Globus pallidus (tissue), 1 donor: ENCODE results near the gene GAMT.

Experiments used
- DNase-seq: peaks from one replicate; pipeline ENCODE4 v3.0.0-alpha.2; 2015; ENCODE audit warnings: low spot score

The GAMT gene

DNA sequence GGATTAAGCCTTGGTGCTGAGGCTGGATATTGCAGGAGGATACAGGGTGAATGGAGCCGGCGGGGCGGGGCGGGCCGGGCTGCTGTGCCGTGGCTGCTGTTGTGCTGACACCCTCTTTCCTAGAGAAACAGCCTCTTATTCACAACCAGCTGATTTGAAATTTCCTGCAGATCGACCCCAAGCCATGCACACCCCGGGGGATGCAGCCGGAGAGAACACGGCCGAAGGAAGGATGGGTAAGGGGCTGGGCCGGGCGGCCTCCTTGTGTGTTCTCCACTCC lies 17.1 kb upstream of the GAMT start:
- DNase-seq: no peak

DNA sequence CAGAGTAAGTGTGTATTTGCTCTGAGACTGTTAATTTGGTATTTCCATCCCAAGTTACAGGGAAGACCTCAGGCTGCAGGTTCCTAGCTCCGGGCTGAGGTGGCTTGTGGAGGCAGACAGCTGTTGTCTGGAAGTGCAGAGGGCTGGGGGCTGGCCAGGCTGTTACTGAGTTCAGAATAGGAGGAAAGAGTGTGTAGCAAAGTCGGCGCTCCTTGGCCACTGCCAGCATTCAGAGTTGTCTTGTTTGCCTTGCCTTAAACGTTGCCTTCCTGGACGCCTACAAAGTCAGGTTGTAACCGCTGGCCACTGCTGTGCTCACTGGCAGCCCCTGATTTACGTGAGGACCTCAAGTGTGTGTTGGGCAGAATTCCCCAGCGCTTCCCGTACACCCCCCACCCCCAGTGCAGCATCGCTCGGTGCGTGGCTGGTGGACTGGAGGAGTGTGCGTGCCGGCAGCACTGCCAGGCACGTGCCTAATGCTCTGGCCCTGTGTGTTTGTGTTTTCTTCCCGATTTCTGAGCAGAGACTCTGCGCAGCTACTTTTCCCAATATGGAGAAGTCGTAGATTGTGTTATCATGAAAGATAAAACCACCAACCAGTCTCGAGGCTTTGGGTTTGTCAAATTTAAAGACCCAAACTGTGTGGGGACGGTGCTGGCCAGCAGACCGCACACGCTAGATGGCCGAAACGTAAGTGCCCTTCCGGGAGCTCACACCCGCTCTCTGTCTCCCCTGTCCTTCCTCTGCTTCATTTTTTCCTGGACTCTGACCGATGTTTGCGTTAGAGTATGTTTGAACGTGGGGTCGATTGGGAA lies 16.5 kb upstream of the GAMT start:
- DNase-seq: no peak

DNA sequence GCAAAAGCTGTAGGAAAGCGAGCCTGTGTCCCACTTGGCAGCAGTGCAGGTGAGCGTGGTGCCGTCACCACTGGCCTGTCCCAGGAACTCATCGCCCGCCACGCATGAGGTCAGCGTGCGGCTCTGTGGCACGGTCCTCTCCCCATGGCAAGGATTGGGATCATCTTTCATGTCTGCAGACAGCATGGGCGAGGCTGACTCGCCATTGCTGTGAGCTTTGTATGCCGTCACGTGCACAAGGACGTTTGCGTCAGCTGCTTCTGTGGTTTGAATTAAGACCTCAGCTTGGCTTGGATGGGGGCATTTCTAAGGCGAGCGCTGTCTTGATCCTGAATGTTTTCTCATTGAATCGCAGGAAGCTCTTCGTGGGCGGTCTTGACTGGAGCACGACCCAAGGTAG lies 15.8 kb upstream of the GAMT start:
- no peak for DNase-seq

DNA sequence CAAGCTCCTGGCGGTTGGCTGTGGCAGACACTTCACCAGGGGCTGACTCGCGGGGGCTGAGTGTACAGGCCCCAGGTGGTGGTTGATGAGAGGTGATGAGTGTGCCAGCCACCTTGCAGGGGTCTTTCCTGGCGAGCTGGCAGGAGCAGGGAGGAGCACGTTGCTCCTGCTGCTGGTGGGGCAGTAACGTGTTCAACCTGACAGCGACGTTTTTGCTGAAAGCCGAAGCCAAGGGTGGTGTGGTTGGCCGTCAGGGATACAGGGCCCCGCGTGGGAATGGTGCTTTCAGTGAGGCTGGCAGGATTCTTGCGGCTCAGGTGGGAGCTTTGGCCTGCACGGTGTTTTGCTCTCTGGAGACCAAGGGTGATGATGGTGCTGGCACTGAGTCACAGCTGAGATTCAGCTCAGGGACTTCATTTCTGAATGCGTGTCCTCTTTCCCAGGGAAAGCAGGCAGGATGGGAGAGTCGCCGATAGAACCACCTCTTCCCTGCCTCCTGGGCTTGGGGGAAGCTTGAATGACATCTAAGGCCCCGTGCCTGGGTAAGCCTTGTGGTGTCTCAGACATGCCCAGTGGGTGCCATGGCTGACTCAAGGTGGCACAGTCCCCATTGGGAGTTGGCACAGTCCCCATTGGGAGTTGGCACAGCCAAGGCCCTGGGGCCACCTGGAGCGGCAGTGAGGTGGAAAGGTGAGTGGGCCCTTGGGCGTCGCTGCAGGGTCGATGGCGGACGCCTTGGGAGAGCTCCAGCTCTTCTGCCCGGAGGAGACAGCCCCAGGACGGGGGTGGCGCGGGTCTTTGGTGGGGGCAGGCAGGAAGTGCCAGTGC lies 14.9 kb upstream of the GAMT start:
- no peak for DNase-seq

DNA sequence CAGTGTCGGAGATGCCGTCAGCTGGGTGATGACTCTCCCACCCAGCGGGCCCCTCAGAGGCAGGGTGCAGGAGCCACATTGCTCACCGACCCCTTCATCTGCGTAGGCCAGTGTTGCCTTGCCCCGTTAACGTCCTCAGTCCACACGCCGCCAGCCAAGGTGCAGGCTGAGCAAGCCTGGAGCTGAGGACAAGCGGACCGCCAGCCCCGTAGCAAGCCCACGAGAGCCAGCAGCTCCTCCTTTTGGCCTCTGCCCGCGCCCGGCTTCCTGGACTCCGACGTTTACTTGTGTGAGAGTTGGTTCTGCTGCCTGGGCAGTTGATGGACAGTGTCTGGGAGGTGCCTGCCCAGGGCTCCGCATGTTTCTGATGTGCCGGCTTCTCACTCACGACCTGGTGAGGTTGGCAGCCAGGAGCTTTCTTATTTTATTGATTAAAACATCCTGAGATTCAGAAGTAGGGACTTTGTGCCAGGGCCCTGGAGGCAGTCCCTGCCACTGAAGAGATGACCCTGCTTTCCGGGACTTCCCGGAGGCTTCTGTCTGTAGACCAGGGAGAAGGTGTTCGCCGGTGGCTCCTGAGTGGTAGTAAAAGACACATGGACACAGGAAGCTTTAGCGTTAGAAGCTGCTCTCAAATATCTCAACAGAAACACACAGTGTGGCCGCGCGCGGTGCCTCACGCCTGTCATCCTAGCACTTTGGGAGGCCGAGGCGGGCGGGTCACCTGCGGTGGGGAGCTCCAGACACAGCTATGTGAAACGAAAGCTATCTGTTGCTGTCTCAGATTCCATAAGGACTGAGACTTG lies 11.9 kb upstream of the GAMT start:
- no peak for DNase-seq

DNA sequence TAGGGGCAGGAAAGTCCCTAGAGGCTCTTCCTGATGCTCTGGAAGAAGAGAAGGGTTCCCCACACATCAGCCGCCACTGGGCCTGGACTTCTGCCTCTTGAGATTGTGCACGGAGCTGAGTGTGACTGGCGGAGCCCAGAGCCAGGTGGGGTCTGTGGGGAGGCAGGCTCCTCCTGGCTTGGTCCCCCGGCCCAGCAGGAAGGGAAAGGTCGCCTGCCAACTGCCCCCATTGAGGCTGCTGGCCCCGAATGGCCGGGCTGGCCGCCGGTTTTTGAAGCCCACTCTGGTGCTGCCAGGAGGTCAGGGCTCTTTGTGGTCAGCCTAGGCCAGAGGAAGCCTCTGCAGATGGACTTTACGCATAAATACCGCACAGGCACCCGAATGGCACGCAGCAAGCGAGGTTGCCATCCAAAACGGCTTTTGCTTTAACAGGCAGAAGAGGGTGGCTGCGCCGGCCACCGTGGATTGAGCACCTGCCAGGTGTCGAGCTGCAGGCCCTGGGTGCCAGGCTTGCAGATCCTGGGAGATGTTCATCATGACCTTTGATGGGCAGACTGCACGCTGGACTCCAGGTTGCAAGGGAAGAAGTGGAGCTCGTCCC lies 11.1 kb upstream of the GAMT start:
- no peak for DNase-seq

DNA sequence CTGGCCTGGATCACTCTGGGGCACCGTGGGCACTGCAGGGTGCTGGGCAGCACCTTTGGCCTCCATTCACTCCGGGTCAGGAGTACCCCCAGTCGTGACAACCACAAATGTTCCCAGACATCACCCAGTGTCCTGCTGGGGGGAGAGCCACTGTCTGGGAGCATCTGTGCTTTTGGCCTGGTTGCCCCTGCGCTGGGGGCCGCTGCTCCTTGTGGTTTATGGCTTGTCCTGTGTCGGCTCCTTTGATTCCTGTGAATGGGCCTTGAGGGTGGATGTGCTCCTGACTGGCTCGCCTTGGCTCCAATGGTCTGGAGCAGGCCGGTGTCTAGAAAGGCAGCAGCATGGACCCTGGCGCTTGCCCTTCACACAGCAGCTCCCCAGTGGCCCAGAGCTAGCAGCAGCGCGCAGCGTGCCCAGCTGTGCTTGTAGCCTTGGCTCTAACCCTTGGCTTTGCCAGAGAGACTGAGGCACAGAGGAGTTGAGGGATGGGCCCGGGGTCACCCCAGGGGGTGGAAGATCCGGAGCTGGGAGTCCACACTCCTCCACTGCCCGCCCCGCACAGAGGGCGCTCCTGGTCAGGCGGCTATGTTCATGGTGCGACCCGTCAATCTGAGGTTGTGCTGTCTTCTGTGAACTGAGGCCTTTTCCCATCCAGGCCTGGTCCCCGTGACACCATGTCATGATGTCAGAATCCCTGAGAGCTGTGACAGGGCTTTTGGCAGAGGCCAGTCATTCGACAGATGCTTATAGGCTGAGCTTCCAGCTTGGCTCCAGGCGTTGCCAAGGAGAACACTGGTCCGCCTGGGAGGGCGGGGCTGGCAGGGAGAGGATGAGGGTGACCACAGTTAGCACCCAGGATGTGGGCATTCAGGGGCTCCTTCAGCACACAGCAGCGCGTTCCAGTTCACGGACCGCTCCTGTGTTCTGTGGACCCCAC lies 10.2 kb upstream of the GAMT start:
- DNase-seq: peak; percentile 98

DNA sequence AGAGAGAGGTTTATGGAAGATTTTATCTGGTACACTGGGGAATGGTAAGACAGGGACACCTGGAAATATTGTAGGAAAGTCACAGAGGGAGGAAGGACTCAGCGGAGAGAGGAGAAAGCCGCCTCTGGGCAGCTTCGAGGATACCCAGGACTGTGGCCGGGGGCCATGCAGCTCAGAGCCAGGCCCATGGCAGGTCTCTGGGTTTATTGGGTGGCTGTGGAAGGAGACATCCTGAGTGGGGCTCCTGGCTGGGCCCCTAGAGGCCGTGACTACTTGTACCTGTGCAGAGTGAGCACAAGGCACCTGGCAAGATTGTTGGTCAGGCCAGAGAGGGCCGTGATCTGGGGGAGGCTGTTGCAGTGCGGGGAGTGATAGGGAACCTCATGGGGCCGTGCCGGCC lies 9.4 kb upstream of the GAMT start:
- no peak for DNase-seq

DNA sequence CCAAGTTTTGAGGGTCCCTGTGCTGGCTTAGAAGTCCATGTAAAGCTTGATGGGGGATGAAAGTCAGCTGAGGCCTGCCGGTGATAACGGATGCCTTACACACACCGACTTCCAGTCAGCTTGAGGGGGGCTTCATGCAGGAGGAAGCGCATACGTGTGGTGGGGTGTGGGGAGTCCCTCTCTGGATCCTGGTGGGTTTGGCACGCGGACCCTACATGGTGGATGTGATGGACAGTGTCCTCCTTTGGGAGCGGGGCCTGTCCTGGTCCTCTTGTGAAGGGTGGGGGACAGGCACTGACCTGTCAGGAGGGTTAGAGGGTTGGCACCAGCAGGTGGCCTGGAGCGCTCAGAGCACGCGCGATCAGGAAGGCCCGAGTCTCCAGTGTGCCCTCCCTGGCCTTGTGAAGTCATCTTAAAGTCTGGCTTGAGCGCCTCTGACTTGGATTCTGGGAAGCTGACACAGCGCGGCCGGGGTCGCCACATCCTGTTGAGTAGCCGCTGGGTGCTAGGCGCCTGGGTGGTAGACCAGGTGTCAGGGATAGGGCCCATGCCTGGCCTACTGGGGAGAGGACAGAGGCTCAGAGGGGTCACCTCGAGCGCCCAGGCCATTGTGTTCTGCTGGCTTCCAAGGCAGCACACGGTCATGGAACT lies 8.9 kb upstream of the GAMT start:
- DNase-seq: no peak

DNA sequence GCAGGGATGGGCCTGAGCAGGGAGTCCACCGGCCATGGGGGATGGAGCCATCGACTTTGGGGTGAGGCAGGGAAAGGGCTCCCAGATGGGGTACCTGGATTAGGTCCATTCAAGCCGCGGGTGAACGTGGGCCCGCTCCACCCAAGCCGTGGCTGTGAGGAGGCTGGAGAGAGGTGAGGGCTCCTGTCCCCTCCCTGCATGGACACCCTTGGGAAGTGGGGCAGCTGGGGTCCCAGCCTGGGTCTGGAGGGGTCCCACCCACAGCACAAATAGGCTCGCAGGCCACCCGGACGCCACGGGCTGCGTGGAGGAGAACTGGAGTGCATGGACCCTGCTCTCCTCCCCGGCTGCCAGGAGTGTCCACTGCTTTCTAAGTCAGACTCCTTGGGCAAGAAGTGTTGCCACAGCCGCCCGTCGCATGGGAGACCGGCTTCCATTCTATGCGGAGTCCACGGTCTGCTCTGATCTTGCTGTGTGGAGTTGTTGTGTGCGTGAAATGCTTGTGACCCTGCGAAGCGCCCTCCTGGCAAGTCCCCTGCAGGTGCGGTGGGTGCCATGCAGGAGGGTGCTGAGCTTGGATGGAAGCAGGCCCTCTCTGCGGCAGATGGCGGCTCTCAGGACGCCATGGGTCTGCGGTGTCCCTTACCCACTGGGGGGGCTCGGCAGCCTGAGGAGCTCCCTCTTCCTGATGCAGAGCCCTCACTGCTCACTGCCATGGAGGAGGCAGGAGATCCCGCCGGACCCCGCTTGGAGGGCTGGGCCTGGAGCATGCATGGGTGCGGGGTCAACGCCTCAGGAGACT lies 8.1 kb upstream of the GAMT start:
- DNase-seq: no peak

DNA sequence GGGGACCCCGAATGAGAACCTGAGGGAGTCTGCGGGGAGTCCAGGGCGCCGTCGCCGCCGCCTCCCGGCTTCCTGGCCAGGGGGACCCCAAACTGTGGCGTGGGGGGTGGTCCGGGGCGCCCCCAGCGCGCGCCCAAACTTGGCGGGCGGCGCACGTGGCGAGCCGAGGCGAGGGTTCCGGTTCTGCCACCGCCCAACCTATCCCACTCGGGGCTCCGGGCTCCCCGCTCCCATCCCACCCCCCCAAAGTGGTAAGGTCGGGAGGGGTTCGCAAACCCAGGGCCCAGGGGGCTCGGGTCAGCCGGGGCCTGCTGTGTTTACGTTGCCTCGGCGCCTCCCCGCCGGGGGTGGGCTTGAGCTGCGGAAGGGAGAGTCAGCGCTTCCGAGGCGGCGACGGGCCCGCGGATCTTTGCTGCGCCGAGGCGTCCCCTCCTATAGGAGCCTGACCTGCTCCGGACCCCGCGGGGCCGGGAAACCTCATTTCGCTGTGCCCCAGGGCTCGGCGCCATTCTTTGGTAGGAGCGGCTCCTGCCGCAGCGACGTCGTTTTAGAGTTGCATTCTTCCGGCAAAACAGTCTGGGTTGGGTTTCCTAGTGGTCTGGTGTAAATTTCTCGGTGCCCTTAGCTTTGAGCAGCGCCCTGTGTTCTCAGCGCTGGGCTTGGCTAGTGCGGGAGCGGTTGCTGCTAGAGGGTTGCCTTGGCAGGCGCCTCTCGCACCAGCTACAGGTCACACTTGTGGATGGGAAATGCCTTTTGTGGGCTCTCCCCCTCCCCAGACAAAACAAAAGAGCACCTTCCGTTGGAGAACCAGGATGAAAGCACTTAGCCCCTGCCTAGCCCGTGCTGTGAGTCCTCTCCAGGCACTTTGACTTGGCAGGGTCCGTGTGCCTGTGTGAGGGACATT lies 7.2 kb upstream of the GAMT start:
- no peak for DNase-seq

DNA sequence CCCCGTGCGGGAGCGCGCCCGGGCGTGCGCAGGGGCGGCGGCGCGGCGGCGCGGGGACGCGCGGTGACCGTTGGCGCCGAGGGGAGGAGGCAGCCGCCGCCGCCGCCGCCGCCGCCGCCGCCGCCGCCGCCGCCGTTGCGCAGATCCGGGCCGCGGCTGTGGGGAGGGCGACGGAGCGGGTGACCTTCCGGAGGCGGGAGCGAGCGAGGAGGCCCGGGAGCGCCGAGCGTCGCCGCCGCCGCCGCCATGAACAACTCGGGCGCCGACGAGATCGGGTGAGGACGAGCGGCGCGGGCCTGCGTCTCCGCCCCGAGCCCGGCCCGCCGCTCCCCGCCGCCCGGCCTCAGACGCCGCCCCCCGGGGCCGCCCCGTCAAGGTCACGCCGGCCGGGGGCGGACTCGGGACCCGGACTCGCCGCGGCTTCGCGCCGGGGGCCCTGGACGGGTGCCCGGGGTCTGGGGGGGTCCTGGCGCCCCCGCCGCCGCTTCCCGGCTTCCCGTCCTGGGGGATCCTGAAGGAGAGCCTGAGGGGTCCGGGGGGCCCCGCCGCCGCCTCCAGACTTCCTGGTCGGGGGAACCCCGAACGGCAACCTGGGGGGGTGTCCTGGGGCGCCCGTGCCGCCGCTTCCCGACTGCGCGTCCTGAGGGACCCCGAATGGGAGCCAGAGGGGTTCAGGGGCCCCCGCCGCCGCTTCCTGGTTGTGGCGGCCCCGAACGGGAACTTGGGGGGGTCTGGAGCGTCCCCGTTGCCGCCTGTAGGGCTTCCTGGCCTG lies 6.4 kb upstream of the GAMT start, which contains the start of gene DAZAP1:
Gene DAZAP1, plus strand, starts transcription at position 59 of the 772 bp plus-strand sequence. Its CDS starts 188 bp downstream, at position 247.
- no peak for DNase-seq

DNA sequence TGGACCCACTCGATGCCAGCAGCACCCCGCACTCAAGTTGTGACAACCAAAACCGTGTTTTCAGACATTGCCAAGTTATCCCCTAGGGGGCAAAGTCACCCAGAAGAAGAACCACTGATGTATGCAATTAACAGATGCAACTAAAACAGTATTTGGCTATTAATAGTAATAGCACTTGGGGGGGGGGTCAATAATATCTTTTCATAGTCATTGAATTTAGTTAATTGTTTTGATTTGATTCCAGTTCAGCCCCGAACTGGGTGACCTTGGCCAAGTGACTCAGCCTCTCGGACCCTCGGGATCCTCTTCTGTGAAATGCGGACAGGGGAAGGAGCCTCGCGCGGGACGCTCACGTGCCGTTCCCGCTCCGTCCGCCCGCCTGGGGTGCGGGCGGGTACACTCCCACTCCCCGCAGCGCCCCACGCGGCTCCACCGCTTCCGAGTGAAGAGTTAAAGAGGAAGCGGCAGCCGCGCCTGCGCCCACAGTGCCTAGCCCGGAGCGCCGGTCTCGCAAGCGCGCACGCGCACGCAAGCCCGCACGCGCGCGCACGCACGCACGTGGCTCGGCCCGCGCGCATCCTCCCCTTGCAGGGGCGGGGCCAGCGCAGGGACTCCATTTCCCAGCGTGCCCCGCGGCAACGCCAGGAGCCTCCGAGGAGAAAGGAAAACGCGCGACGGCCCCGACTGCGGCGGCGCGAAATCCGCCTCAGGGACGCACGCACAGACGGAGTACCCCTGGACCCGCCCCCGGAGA lies 5.6 kb upstream of the GAMT start:
- peak; percentile 98 for DNase-seq

DNA sequence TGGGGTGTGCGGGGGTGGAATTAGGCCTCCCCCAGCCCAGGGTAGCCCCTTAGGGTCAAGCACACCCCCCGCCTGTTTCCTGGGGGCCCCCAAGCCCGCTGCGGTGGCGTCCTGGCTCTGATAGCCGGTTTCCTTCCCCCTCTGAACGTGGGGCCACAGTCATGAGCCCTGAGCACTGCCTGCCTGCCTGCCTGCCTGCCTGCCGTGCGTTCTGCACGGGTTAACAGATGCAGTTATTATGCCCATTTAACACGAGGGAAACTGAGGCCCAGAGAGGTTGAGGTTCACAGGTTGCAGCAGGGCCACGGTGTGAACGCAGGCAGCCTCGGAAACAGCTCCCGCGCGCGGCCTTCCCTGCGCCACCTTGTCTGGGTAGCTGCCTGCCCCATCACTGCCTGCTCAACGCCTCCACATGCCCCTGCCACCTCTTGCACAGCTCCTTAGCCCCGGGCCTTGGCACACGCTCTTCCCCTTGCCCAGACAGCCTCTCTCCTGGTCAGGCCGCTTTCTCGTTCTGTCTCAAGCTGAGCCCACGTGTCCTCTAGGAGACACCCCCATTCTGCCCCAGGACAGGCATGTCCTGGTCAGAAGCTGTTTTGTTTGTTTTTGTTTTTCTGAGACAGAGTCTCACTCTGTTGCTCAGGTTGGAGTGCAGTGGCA lies 1.2 kb upstream of the GAMT start:
- no peak for DNase-seq

DNA sequence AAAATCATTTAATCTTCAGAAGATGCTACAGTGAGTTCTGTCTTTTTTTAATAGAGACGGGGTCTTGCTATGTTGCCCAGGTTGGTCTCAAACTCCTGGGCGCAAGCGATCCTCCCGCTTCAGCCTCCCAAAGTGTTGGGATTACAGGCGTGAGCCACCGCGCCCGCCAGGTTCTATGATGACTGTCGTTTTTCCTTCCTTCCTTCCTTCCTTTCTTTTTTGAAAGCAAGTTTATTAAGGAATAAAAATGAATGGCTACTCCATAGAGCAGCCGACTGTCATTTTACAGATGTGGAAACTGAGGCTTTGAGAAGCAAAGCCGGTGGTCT lies 511 bp upstream of the GAMT start:
- no peak for DNase-seq

DNA sequence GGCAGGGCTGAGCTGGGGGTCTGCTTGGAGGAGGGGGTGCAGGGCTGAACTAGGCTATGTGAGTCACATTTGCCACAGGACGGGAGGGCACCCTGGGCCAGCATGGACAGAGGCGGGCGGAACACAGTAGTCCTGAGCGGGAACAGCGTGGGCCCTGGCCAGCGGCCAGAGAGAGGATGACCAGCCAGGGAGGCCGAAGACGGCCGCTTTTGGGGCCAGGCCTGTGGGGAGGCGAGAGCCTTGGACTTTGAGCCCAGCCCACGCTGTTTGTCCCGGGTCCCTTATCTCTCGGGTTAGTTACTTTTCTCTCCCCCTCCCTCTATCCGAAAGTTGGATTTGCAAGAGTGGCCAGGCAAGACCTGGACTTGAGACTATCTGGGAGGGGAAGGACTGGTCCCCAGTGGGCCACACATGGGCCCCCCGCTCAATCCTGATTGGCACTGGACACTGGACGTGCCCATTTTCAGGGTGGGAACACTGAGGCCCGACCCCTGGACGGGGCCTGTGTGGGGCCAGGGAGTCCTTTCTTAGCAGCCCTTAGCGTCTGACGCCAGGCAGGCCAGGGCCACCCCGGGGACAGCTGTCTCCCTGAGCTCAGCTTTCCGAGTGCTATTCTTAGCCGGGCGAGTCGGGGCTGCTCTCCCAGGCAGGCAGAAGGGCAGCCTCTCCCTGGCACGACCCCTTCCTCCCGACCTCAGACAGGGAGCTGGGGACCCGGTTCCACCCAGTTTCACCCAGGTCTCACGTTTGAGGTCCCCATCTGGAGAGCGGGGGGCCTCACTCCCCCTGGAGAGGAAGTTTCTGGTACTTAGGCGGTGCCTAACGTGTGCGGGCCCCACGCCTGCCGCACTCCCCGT lies 833 bp downstream of the GAMT start:
- no peak for DNase-seq
